H9 (cell line): ENCODE results near the gene CD48. TPM values are rescaled to one million over a fixed set of nuclear protein-coding genes. Genes with fewer than 3 reads are reported as not detected.

Experiments
- DNase-seq: peaks from one replicate; pipeline ENCODE4 v3.0.0-alpha.2; 2017
- H2AFZ ChIP-seq: one replicate; pipeline ENCODE4 v1.6.1; 2013; ENCODE audit warnings: mild to moderate bottlenecking, low read length, control low read depth, moderate library complexity
- H2AK5ac ChIP-seq: 2 replicates; pipeline ENCODE4 v1.6.1; 2013; ENCODE audit warnings: low read length, control low read depth, mixed read lengths; ENCODE audit not compliant: insufficient read length
- H2BK120ac ChIP-seq: one replicate; pipeline ENCODE4 v1.6.1; 2013; ENCODE audit warnings: low read depth, mild to moderate bottlenecking, low read length, control low read depth, inconsistent platforms; ENCODE audit not compliant: poor library complexity, severe bottlenecking
- H2BK12ac ChIP-seq: 2 replicates; pipeline ENCODE4 v1.6.1; 2013; ENCODE audit warnings: low read length, control low read depth, mixed read lengths, low read depth; ENCODE audit not compliant: insufficient read length
- H2BK15ac ChIP-seq: 2 replicates; pipeline ENCODE4 v1.6.1; 2013; ENCODE audit warnings: low read depth, low read length, control low read depth
- H2BK20ac ChIP-seq: one replicate; pipeline ENCODE4 v1.6.1; 2013; ENCODE audit warnings: low read depth, mild to moderate bottlenecking, low read length, control low read depth, inconsistent platforms; ENCODE audit not compliant: poor library complexity, severe bottlenecking
- H2BK5ac ChIP-seq: 2 replicates; pipeline ENCODE4 v1.6.1; 2013; ENCODE audit warnings: low read length, control low read depth, mixed read lengths; ENCODE audit not compliant: insufficient read length
- H3K14ac ChIP-seq: 2 replicates; pipeline ENCODE4 v1.6.1; 2013; ENCODE audit warnings: low read length, control low read depth; ENCODE audit not compliant: insufficient read depth
- H3K18ac ChIP-seq: 2 replicates; pipeline ENCODE4 v1.6.1; 2013; ENCODE audit warnings: low read depth, mild to moderate bottlenecking, mixed read lengths, low read length, control low read depth; ENCODE audit not compliant: insufficient read length
- H3K23ac ChIP-seq: 2 replicates; pipeline ENCODE4 v1.6.1; 2013; ENCODE audit warnings: low read length, control low read depth, mixed read lengths, low read depth; ENCODE audit not compliant: insufficient read length
- H3K23me2 ChIP-seq: 2 replicates; pipeline ENCODE4 v1.6.1; 2013; ENCODE audit warnings: low read depth, mild to moderate bottlenecking, mixed read lengths, low read length, control low read depth; ENCODE audit not compliant: insufficient read length, poor library complexity, severe bottlenecking
- H3K27ac ChIP-seq: 2 replicates; pipeline ENCODE4 v1.5.1; 2013; ENCODE audit warnings: low read length, control low read depth, mixed read lengths, low read depth; ENCODE audit not compliant: insufficient read length
- H3K27me3 ChIP-seq: 2 replicates; pipeline ENCODE4 v1.6.1; 2013; ENCODE audit warnings: low read length, control low read depth, inconsistent platforms; ENCODE audit not compliant: insufficient read depth
- H3K4ac ChIP-seq: 2 replicates; pipeline ENCODE4 v1.6.1; 2013; ENCODE audit warnings: low read depth, mild to moderate bottlenecking, control low read depth, inconsistent platforms, low read length, moderate library complexity
- H3K4me1 ChIP-seq: 2 replicates; pipeline ENCODE4 v1.6.1; 2013; ENCODE audit warnings: low read length, control low read depth, inconsistent platforms; ENCODE audit not compliant: insufficient read depth
- H3K4me2 ChIP-seq: 2 replicates; pipeline ENCODE4 v1.6.1; 2013; ENCODE audit warnings: low read length, control low read depth, mixed read lengths; ENCODE audit not compliant: insufficient read length, insufficient read depth
- H3K56ac ChIP-seq: 2 replicates; pipeline ENCODE4 v1.6.1; 2013; ENCODE audit warnings: low read depth, mild to moderate bottlenecking, mixed read lengths, low read length, control low read depth; ENCODE audit not compliant: insufficient read length
- H3K79me1 ChIP-seq: 2 replicates; pipeline ENCODE4 v1.6.1; 2013; ENCODE audit warnings: low read depth, mild to moderate bottlenecking, moderate library complexity, low read length, control low read depth, inconsistent platforms; ENCODE audit not compliant: insufficient read depth, poor library complexity, severe bottlenecking
- H3K79me2 ChIP-seq: 2 replicates; pipeline ENCODE4 v1.6.1; 2013; ENCODE audit warnings: low read length, control low read depth, inconsistent platforms; ENCODE audit not compliant: insufficient read depth
- H3K9ac ChIP-seq: 2 replicates; pipeline ENCODE4 v1.6.1; 2013; ENCODE audit warnings: low read length, control low read depth, mixed read lengths; ENCODE audit not compliant: insufficient read length; ENCODE audit errors: extremely low read depth
- H3K9me3 ChIP-seq: one replicate; pipeline ENCODE4 v1.6.1; 2013; ENCODE audit warnings: low read depth, low read length, inconsistent platforms; ENCODE audit not compliant: control insufficient read depth
- H3T11ph ChIP-seq: one replicate; pipeline ENCODE4 v1.6.1; 2013; ENCODE audit warnings: mild to moderate bottlenecking, low read length, control low read depth, inconsistent platforms
- H4K20me1 ChIP-seq: one replicate; pipeline ENCODE4 v1.6.1; 2013; ENCODE audit not compliant: control insufficient read depth, insufficient read length, insufficient read depth
- H4K5ac ChIP-seq: 2 replicates; pipeline ENCODE4 v1.6.1; 2013; ENCODE audit warnings: low read depth, mild to moderate bottlenecking, mixed read lengths, low read length, control low read depth; ENCODE audit not compliant: insufficient read length
- H4K8ac ChIP-seq: replicated peaks from 2 replicates; pipeline ENCODE4 v1.6.1; 2013; ENCODE audit warnings: low read length, control low read depth, mixed read lengths, low read depth; ENCODE audit not compliant: insufficient read length
- H4K91ac ChIP-seq: 2 replicates; pipeline ENCODE4 v1.6.1; 2013; ENCODE audit warnings: low read depth, mild to moderate bottlenecking, moderate library complexity, mixed read lengths, low read length, control low read depth; ENCODE audit not compliant: insufficient read length
- H3K27ac Mint-ChIP-seq, 3 experiments: 2 replicates in 2 of 3; 3 replicates in 1 of 3; pipeline ENCODE4 v1.8.0; 2020 to 2021; ENCODE audit warnings: mixed read lengths in 3 of 3, mild to moderate bottlenecking in 1 of 3, moderate library complexity in 1 of 3
- H3K27me3 Mint-ChIP-seq: 2 replicates; pipeline ENCODE4 v1.8.0; 2021; ENCODE audit warnings: low read depth, mild to moderate bottlenecking, moderate library complexity, mixed read lengths
- H3K36me3 Mint-ChIP-seq, 3 experiments: 2 replicates in 2 of 3; 3 replicates in 1 of 3; pipeline ENCODE4 v1.8.0; 2020 to 2021; ENCODE audit warnings: low read depth in 3 of 3, mixed read lengths in 3 of 3; ENCODE audit not compliant: insufficient read depth in 1 of 3
- H3K4me1 Mint-ChIP-seq, 2 experiments: 2 replicates each; pipeline ENCODE4 v1.8.0; 2020; ENCODE audit warnings: mixed read lengths in 2 of 2
- H3K4me3 Mint-ChIP-seq, 2 experiments: 2 replicates in 1 of 2; 3 replicates in 1 of 2; pipeline ENCODE4 v1.8.0; 2020 to 2021; ENCODE audit warnings: mild to moderate bottlenecking in 2 of 2, mixed read lengths in 2 of 2, moderate library complexity in 1 of 2
- H3K9me3 Mint-ChIP-seq, 2 experiments: 2 replicates in 1 of 2; 3 replicates in 1 of 2; pipeline ENCODE4 v1.8.0; 2020; ENCODE audit warnings: mild to moderate bottlenecking in 2 of 2, mixed read lengths in 2 of 2, moderate library complexity in 1 of 2
- WGBS: extraction: QIAGEN DNeasy Blood & Tissue Kit; methylation state at CpG from one replicate; pipeline ENCODE4 v1.1.7; 2013; ENCODE audit warnings: missing lambda C conversion rate, low lambda C conversion rate, mixed read lengths; ENCODE audit not compliant: insufficient read length; ENCODE audit errors: extremely low coverage; 5-methylcytosine and 5-hydroxymethylcytosine counted together
- total RNA-seq: library from RNA; stranded (reverse); gene quantifications from 2 replicates; pipeline ENCODE4 v1.2.1, GENCODE V29; 2021
- TF ChIP-seq, protein P1 (sequence below): fragments of 200-600 bp; sonication (generic); conservative IDR thresholded peaks from 3 replicates; pipeline ENCODE4 v1.8.0; 2021; ENCODE audit warnings: antibody characterized with exemption, mild to moderate bottlenecking

CD48 gene
- total RNA-seq, 1 experiment from 2014 or later: not detected

DNA sequence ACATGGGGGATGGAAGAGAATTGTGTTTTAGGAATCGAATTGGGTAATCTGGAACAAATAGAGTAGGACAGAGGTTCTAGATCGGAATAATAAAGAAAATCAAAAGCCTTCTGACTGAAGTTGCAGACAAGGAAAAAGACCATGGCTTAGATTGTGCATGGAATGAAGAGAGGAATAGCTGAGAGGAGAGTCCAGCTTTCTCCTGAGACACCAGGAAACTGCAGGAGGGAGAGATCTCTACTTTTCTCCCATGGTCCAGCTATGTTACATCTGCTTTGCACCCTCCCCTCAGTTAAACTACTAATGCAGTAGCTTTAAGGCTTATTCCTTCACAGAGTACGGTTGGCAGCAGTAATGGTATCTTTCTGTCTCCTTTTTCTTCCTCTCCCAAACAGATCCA, 40.8 kb upstream of the CD48 start:
- Mint-ChIP-seq H3K27me3 (peaks cover 3% of the 10 kb centered on the region; the same call in 1 of the 2 replicates), H3K4me1 (peaks cover 3 to 4% of the 10 kb centered on the region in 2 experiments), H3K9me3 (no peaks in the 10 kb centered on the region), H3K4me3 (no peak overlapping the region), H3K27ac (no peak overlapping the region), H3K36me3 (no peaks in the 10 kb centered on the region)
- Histone ChIP-seq H2BK5ac (no peak overlapping the region), H2AFZ (no peak overlapping the region), H3K9ac (no peak overlapping the region), H2BK120ac (no peak overlapping the region), H3K4me2 (no peak overlapping the region), H3K4me1 (no peaks in the 10 kb centered on the region), H2BK15ac (no peak overlapping the region), H4K8ac (no peak overlapping the region), H4K20me1 (no peaks in the 10 kb centered on the region), H2BK12ac (no peak overlapping the region), H2BK20ac (no peak overlapping the region), H3K23me2 (no peaks in the 10 kb centered on the region), H2AK5ac (no peak overlapping the region), H3K79me1 (no peaks in the 10 kb centered on the region), H3K23ac (no peak overlapping the region), H3K14ac (no peak overlapping the region), H3K27me3 (no peaks in the 10 kb centered on the region), H4K91ac (no peak overlapping the region), H3K56ac (no peak overlapping the region), H3K27ac (no peak overlapping the region), H3K79me2 (no peaks in the 10 kb centered on the region), H3K9me3 (no peaks in the 10 kb centered on the region), H3T11ph (no peak overlapping the region), H3K4ac (no peak overlapping the region), H3K18ac (no peak overlapping the region), H4K5ac (no peak overlapping the region)
- WGBS: 100% methylated on average over 2 of the region's 3 CpGs
- TF ChIP-seq, protein P1, sequence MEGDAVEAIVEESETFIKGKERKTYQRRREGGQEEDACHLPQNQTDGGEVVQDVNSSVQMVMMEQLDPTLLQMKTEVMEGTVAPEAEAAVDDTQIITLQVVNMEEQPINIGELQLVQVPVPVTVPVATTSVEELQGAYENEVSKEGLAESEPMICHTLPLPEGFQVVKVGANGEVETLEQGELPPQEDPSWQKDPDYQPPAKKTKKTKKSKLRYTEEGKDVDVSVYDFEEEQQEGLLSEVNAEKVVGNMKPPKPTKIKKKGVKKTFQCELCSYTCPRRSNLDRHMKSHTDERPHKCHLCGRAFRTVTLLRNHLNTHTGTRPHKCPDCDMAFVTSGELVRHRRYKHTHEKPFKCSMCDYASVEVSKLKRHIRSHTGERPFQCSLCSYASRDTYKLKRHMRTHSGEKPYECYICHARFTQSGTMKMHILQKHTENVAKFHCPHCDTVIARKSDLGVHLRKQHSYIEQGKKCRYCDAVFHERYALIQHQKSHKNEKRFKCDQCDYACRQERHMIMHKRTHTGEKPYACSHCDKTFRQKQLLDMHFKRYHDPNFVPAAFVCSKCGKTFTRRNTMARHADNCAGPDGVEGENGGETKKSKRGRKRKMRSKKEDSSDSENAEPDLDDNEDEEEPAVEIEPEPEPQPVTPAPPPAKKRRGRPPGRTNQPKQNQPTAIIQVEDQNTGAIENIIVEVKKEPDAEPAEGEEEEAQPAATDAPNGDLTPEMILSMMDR: no peak
- DNase-seq: no peak
